ENCODE results near the gene DGKB. TPM values are rescaled to one million over a fixed set of nuclear protein-coding genes. Genes with fewer than 3 reads are reported as not detected.

The DGKB gene
- polyA plus RNA-seq, 4 donors: 0.19 to 0.31 TPM; not detected in 2

DNA sequence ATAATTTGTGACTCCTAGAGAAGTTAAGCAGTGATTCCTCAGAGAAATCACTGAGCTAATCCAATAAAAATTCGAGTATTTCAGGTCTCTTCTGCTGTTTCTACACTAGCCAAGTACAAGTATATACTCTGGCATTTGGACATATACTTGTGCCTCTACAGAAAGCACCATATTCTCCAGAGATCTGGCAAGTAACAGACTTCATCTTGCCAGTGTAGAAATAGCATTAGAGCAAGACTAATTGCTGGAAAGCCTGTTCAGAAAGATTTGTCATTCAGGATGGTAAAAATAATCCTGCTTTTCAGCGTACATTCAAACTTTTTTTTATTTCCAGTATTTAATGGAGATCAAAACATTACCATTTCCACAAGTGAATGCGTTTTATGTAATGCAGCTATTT, 502.3 kb downstream of the DGKB start:
- 52 to 61% (median 55%) methylated on average over 3 of the region's 3 CpGs for WGBS, 3 donors
- H3K4me1 ChIP-seq (ENCODE audit: control insufficient read depth in 3 of 3, insufficient read depth in 2 of 3, low read depth in 1 of 3, low read length in 2 of 3): no peaks in the 10 kb centered on the region
- no peaks in the 10 kb centered on the region for H3K9me3 ChIP-seq (ENCODE audit: control insufficient read depth in 2 of 2, insufficient read depth in 1 of 2, low read depth in 1 of 2, low read length in 1 of 2)
- FAIRE-seq (no peak), DNase-seq (no peak)
- no peak overlapping the region for H3K27ac ChIP-seq (ENCODE audit: low read depth in 1 of 3, low read length in 2 of 3)
- no peaks in the 10 kb centered on the region for H3K27me3 ChIP-seq (ENCODE audit: control insufficient read depth in 3 of 3, insufficient read depth in 3 of 3, low read length in 3 of 3)
- H3K36me3 ChIP-seq (ENCODE audit: control insufficient read depth in 3 of 3, insufficient read depth in 2 of 3, low read depth in 1 of 3, low read length in 3 of 3): no peaks in the 10 kb centered on the region
- no peak overlapping the region for H3K4me3 ChIP-seq (ENCODE audit: low read depth in 1 of 3, low read length in 3 of 3)

DNA sequence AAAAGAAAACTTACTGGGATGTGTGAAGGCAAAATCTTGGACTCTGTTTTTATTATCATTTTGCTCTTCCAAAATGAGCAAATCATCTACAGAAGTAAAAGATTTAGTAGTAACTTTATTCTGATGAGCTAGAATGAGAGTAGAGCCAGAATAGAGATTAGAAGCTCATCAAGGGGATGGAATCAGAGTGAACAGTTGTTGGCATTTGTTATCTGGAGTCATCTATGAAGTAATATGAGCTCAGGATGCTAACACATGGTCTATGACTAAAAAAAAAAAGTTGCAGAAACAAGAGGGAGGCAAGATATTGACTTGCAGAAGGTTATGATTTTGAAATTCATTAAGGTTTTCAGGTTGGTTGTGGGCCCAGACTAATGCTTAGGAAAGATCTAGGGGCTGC, 504.0 kb downstream of the DGKB start:
- FAIRE-seq (no peak), DNase-seq (no peak)
- Histone ChIP-seq H3K36me3 (ENCODE audit: control insufficient read depth in 3 of 3, insufficient read depth in 2 of 3, low read depth in 1 of 3, low read length in 3 of 3) (no peaks in the 10 kb centered on the region), H3K4me3 (ENCODE audit: low read depth in 1 of 3, low read length in 3 of 3) (no peak overlapping the region), H3K27ac (ENCODE audit: low read depth in 1 of 3, low read length in 2 of 3) (no peak overlapping the region), H3K27me3 (ENCODE audit: control insufficient read depth in 3 of 3, insufficient read depth in 3 of 3, low read length in 3 of 3) (no peaks in the 10 kb centered on the region), H3K4me1 (ENCODE audit: control insufficient read depth in 3 of 3, insufficient read depth in 2 of 3, low read depth in 1 of 3, low read length in 2 of 3) (no peaks in the 10 kb centered on the region), H3K9me3 (ENCODE audit: control insufficient read depth in 2 of 2, insufficient read depth in 1 of 2, low read depth in 1 of 2, low read length in 1 of 2) (no peaks in the 10 kb centered on the region)

DNA sequence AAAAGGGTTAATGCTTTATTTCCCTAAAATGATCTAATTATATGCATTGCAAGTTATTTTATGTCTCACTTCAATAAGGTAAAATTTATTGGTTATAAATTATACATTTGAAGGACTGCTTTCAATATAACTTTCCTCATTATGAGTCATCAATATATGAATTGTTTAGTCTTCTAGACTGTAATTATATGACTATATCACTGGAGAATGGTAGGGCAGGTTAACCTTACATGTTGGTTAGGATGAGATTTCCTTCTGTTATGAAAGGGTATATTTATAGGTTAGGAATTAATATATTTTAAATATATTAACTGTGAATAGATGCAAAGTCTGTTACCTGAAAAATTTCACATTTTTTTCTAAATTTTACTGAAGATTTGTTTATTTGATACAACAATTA, 506.7 kb downstream of the DGKB start:
- no peak for FAIRE-seq

DNA sequence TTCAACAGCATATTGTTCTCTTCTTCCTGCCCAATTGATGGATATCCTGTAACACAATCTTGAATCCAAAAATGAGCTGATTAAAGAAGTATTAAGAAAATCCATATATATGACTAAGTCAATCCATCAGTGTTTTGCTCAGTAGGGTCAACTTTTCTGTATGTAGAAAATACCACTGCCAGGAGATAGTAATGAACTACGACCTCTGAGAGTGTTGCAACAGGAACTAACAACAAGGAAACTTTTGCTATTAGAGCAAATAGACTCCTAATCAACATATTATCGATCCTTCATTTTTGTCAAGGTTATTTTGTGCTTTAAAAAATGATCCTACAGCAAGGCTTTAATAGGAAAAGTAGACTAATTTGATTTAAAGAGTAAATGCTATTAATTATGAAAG, 507.8 kb downstream of the DGKB start:
- Histone ChIP-seq H3K36me3 (ENCODE audit: control insufficient read depth in 3 of 3, insufficient read depth in 2 of 3, low read depth in 1 of 3, low read length in 3 of 3) (no peaks in the 10 kb centered on the region), H3K27me3 (ENCODE audit: control insufficient read depth in 3 of 3, insufficient read depth in 3 of 3, low read length in 3 of 3) (no peaks in the 10 kb centered on the region), H3K9me3 (ENCODE audit: control insufficient read depth in 2 of 2, insufficient read depth in 1 of 2, low read depth in 1 of 2, low read length in 1 of 2) (no peaks in the 10 kb centered on the region), H3K4me3 (ENCODE audit: low read depth in 1 of 3, low read length in 3 of 3) (no peak overlapping the region), H3K4me1 (ENCODE audit: control insufficient read depth in 3 of 3, insufficient read depth in 2 of 3, low read depth in 1 of 3, low read length in 2 of 3) (no peaks in the 10 kb centered on the region), H3K27ac (ENCODE audit: low read depth in 1 of 3, low read length in 2 of 3) (no peak overlapping the region)
- WGBS, 3 donors: 35 to 68% (median 47%) methylated on average over 2 of the region's 2 CpGs
- FAIRE-seq (no peak), DNase-seq (no peak)

More for the DNA sequence above, 506.7 kb downstream of the DGKB start:
- no peak overlapping the region for H3K27ac ChIP-seq (ENCODE audit: low read depth in 1 of 3, low read length in 2 of 3)
- no peak for DNase-seq
- no peaks in the 10 kb centered on the region for H3K27me3 ChIP-seq (ENCODE audit: control insufficient read depth in 3 of 3, insufficient read depth in 3 of 3, low read length in 3 of 3)
- no peaks in the 10 kb centered on the region for H3K4me1 ChIP-seq (ENCODE audit: control insufficient read depth in 3 of 3, insufficient read depth in 2 of 3, low read depth in 1 of 3, low read length in 2 of 3)
- H3K36me3 ChIP-seq (ENCODE audit: control insufficient read depth in 3 of 3, insufficient read depth in 2 of 3, low read depth in 1 of 3, low read length in 3 of 3): no peaks in the 10 kb centered on the region
- H3K9me3 ChIP-seq (ENCODE audit: control insufficient read depth in 2 of 2, insufficient read depth in 1 of 2, low read depth in 1 of 2, low read length in 1 of 2): no peaks in the 10 kb centered on the region
- no peak overlapping the region for H3K4me3 ChIP-seq (ENCODE audit: low read depth in 1 of 3, low read length in 3 of 3)

DNA sequence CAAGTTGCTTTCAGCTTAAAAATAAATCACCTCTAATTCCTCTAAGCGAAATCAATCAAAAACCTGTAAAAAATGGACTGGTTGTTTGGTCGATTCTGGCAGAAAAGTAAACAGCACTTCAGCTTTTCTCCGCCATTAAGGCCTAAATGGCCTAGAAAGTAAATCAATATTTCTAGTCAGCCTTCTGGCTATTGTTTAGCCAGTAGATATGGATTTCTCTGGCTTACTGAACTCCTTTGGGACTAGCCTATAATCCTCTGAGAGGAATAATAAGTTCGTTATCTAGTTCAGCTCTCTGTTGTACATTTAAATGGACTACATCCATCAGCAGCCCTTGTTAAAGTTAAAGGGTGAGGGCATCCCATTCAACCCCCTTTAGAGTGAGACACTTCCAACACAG, 513.0 kb downstream of the DGKB start:
- Histone ChIP-seq H3K27ac (ENCODE audit: low read depth in 1 of 3, low read length in 2 of 3) (no peak overlapping the region), H3K27me3 (ENCODE audit: control insufficient read depth in 3 of 3, insufficient read depth in 3 of 3, low read length in 3 of 3) (no peaks in the 10 kb centered on the region), H3K4me1 (ENCODE audit: control insufficient read depth in 3 of 3, insufficient read depth in 2 of 3, low read depth in 1 of 3, low read length in 2 of 3) (peaks cover 0 to 4% (median 0%) of the 10 kb centered on the region in 3 donors), H3K36me3 (ENCODE audit: control insufficient read depth in 3 of 3, insufficient read depth in 2 of 3, low read depth in 1 of 3, low read length in 3 of 3) (no peaks in the 10 kb centered on the region), H3K4me3 (ENCODE audit: low read depth in 1 of 3, low read length in 3 of 3) (no peak overlapping the region), H3K9me3 (ENCODE audit: control insufficient read depth in 2 of 2, insufficient read depth in 1 of 2, low read depth in 1 of 2, low read length in 1 of 2) (no peaks in the 10 kb centered on the region)
- 49 to 55% (median 54%) methylated on average over 4 of the region's 4 CpGs for WGBS, 3 donors
- FAIRE-seq (no peak), DNase-seq (no peak)

DNA sequence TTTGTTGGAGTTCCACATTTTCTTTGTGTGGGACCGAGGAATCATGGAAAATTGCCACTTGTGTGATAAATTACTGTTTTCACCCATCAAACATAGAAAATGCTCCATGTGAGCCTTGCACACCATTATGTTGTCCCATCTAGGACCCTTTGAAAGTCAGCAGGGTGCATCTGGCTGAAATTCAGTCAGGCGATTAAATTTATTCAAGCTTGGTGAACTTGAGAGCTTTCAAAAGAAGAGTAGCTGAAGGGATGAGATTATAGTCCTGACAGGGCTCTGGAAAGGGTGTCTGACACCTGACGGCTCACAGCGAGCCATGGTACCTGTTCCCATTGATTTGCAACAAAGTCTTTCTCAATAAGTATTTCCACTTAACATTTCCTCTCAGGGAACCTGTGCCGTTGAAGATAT, 513.4 kb downstream of the DGKB start:
- DNase-seq: no peak
- WGBS, 3 donors: 60 to 64% (median 61%) methylated on average over 5 of the region's 5 CpGs
- no peaks in the 10 kb centered on the region for H3K36me3 ChIP-seq (ENCODE audit: control insufficient read depth in 3 of 3, insufficient read depth in 2 of 3, low read depth in 1 of 3, low read length in 3 of 3)
- no peaks in the 10 kb centered on the region for H3K9me3 ChIP-seq (ENCODE audit: control insufficient read depth in 2 of 2, insufficient read depth in 1 of 2, low read depth in 1 of 2, low read length in 1 of 2)
- no peak overlapping the region for H3K4me3 ChIP-seq (ENCODE audit: low read depth in 1 of 3, low read length in 3 of 3)
- no peak overlapping the region for H3K27ac ChIP-seq (ENCODE audit: low read depth in 1 of 3, low read length in 2 of 3)
- peaks cover 0 to 4% (median 0%) of the 10 kb centered on the region in 3 donors for H3K4me1 ChIP-seq (ENCODE audit: control insufficient read depth in 3 of 3, insufficient read depth in 2 of 3, low read depth in 1 of 3, low read length in 2 of 3)
- no peaks in the 10 kb centered on the region for H3K27me3 ChIP-seq (ENCODE audit: control insufficient read depth in 3 of 3, insufficient read depth in 3 of 3, low read length in 3 of 3)
- no peak for FAIRE-seq

DNA sequence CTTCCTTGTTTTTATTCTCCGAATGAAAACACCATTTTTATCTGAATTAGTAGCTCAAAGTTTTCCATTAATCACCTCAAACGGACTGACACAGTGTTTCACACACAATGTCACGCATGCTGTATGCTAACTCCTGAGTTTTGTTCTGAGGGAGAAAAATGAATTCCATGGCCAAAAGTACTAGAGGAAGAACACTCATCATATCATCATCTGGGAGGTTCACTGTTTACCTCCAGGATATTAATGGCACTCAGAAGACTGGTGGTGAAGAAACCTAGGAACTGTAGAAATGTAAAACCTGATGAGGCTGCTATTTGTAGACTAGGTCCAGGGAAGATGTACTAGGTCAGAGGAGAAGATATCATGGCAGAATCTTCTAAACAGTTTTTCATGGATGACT, 517.5 kb downstream of the DGKB start:
- Histone ChIP-seq H3K27me3 (ENCODE audit: control insufficient read depth in 3 of 3, insufficient read depth in 3 of 3, low read length in 3 of 3) (no peaks in the 10 kb centered on the region), H3K9me3 (ENCODE audit: control insufficient read depth in 2 of 2, insufficient read depth in 1 of 2, low read depth in 1 of 2, low read length in 1 of 2) (no peaks in the 10 kb centered on the region), H3K4me3 (ENCODE audit: low read depth in 1 of 3, low read length in 3 of 3) (no peak overlapping the region), H3K4me1 (ENCODE audit: control insufficient read depth in 3 of 3, insufficient read depth in 2 of 3, low read depth in 1 of 3, low read length in 2 of 3) (peaks cover 0 to 4% (median 0%) of the 10 kb centered on the region in 3 donors), H3K27ac (ENCODE audit: low read depth in 1 of 3, low read length in 2 of 3) (no peak overlapping the region), H3K36me3 (ENCODE audit: control insufficient read depth in 3 of 3, insufficient read depth in 2 of 3, low read depth in 1 of 3, low read length in 3 of 3) (no peaks in the 10 kb centered on the region)
- FAIRE-seq (no peak), DNase-seq (no peak)
- 84 to 88% (median 85%) methylated on average over 3 of the region's 3 CpGs for WGBS, 3 donors

DNA sequence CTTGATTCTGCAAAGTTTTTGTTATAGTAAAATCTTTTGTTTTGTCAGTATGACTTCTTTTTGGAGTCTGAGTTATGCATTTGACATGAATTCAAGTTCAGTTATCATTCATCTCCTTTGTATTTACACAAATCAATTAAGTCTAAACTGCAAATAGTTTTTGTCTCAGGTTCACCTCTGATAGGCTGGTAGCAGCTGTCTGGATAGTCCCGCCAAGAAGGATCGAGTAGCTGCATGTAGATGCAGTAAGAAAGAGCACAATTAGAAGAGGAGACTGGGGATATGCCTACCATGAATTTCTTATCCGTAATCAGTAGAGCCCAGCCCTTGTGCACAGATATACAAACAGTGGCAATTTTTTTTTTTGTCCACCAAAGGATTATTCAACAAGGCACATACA, 520.6 kb downstream of the DGKB start:
- peaks cover 0 to 4% (median 0%) of the 10 kb centered on the region in 3 donors for H3K4me1 ChIP-seq (ENCODE audit: control insufficient read depth in 3 of 3, insufficient read depth in 2 of 3, low read depth in 1 of 3, low read length in 2 of 3)
- no peaks in the 10 kb centered on the region for H3K9me3 ChIP-seq (ENCODE audit: control insufficient read depth in 2 of 2, insufficient read depth in 1 of 2, low read depth in 1 of 2, low read length in 1 of 2)
- no peak for FAIRE-seq
- no peak overlapping the region for H3K4me3 ChIP-seq (ENCODE audit: low read depth in 1 of 3, low read length in 3 of 3)
- DNase-seq: no peak
- H3K36me3 ChIP-seq (ENCODE audit: control insufficient read depth in 3 of 3, insufficient read depth in 2 of 3, low read depth in 1 of 3, low read length in 3 of 3): no peaks in the 10 kb centered on the region
- H3K27me3 ChIP-seq (ENCODE audit: control insufficient read depth in 3 of 3, insufficient read depth in 3 of 3, low read length in 3 of 3): no peaks in the 10 kb centered on the region
- no peak overlapping the region for H3K27ac ChIP-seq (ENCODE audit: low read depth in 1 of 3, low read length in 2 of 3)
- WGBS, 3 donors: 65 to 76% (median 74%) methylated on average over 3 of the region's 3 CpGs

DNA sequence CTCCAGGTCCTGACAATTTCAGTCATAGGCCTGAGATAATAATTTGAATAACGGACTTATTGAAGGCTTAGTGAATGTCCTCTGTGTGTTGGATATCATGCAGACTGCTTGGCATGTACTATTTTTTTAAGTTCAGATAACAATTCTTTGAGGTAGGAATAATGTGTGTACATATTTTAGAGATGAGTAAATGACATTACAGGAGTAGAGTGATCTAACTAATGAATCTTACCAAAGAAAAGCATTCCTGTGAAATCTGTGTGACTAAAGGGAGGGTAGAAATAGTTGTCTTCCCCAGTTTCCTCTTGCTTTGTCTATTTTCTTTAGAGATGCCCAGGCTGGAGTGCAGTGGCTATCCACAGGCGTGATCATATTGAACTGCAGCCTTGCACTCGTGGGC, 521.2 kb downstream of the DGKB start:
- DNase-seq: no peak
- no peak overlapping the region for H3K4me3 ChIP-seq (ENCODE audit: low read depth in 1 of 3, low read length in 3 of 3)
- H3K27ac ChIP-seq (ENCODE audit: low read depth in 1 of 3, low read length in 2 of 3): no peak overlapping the region
- no peaks in the 10 kb centered on the region for H3K27me3 ChIP-seq (ENCODE audit: control insufficient read depth in 3 of 3, insufficient read depth in 3 of 3, low read length in 3 of 3)
- H3K36me3 ChIP-seq (ENCODE audit: control insufficient read depth in 3 of 3, insufficient read depth in 2 of 3, low read depth in 1 of 3, low read length in 3 of 3): no peaks in the 10 kb centered on the region
- 72 to 79% (median 74%) methylated on average over 3 of the region's 3 CpGs for WGBS, 3 donors
- FAIRE-seq: no peak
- peaks cover 0 to 1% (median 0%) of the 10 kb centered on the region in 3 donors for H3K4me1 ChIP-seq (ENCODE audit: control insufficient read depth in 3 of 3, insufficient read depth in 2 of 3, low read depth in 1 of 3, low read length in 2 of 3)
- no peaks in the 10 kb centered on the region for H3K9me3 ChIP-seq (ENCODE audit: control insufficient read depth in 2 of 2, insufficient read depth in 1 of 2, low read depth in 1 of 2, low read length in 1 of 2)
